H9 (cell line): Measurements from ENCODE around the gene KIRREL3. TPM values are rescaled to one million over a fixed set of nuclear protein-coding genes. Genes with fewer than 3 reads are reported as not detected.
A peak's percentile ranks its signal among the peaks of the same experiment; 100 is the strongest.

Experiments used
- DNase-seq: peaks from one replicate; pipeline ENCODE4 v3.0.0-alpha.2; 2017
- H2AFZ ChIP-seq: one replicate; pipeline ENCODE4 v1.6.1; 2013; ENCODE audit warnings: mild to moderate bottlenecking, low read length, control low read depth, moderate library complexity
- H2AK5ac ChIP-seq: 2 replicates; pipeline ENCODE4 v1.6.1; 2013; ENCODE audit warnings: low read length, control low read depth, mixed read lengths; ENCODE audit not compliant: insufficient read length
- H2BK120ac ChIP-seq: one replicate; pipeline ENCODE4 v1.6.1; 2013; ENCODE audit warnings: low read depth, mild to moderate bottlenecking, low read length, control low read depth, inconsistent platforms; ENCODE audit not compliant: poor library complexity, severe bottlenecking
- H2BK12ac ChIP-seq: 2 replicates; pipeline ENCODE4 v1.6.1; 2013; ENCODE audit warnings: low read length, control low read depth, mixed read lengths, low read depth; ENCODE audit not compliant: insufficient read length
- H2BK15ac ChIP-seq: 2 replicates; pipeline ENCODE4 v1.6.1; 2013; ENCODE audit warnings: low read depth, low read length, control low read depth
- H2BK20ac ChIP-seq: one replicate; pipeline ENCODE4 v1.6.1; 2013; ENCODE audit warnings: low read depth, mild to moderate bottlenecking, low read length, control low read depth, inconsistent platforms; ENCODE audit not compliant: poor library complexity, severe bottlenecking
- H2BK5ac ChIP-seq: 2 replicates; pipeline ENCODE4 v1.6.1; 2013; ENCODE audit warnings: low read length, control low read depth, mixed read lengths; ENCODE audit not compliant: insufficient read length
- H3K14ac ChIP-seq: 2 replicates; pipeline ENCODE4 v1.6.1; 2013; ENCODE audit warnings: low read length, control low read depth; ENCODE audit not compliant: insufficient read depth
- H3K18ac ChIP-seq: 2 replicates; pipeline ENCODE4 v1.6.1; 2013; ENCODE audit warnings: low read depth, mild to moderate bottlenecking, mixed read lengths, low read length, control low read depth; ENCODE audit not compliant: insufficient read length
- H3K23ac ChIP-seq: 2 replicates; pipeline ENCODE4 v1.6.1; 2013; ENCODE audit warnings: low read length, control low read depth, mixed read lengths, low read depth; ENCODE audit not compliant: insufficient read length
- H3K23me2 ChIP-seq: 2 replicates; pipeline ENCODE4 v1.6.1; 2013; ENCODE audit warnings: low read depth, mild to moderate bottlenecking, mixed read lengths, low read length, control low read depth; ENCODE audit not compliant: insufficient read length, poor library complexity, severe bottlenecking
- H3K27ac ChIP-seq: 2 replicates; pipeline ENCODE4 v1.5.1; 2013; ENCODE audit warnings: low read length, control low read depth, mixed read lengths, low read depth; ENCODE audit not compliant: insufficient read length
- H3K27me3 ChIP-seq: 2 replicates; pipeline ENCODE4 v1.6.1; 2013; ENCODE audit warnings: low read length, control low read depth, inconsistent platforms; ENCODE audit not compliant: insufficient read depth
- H3K4ac ChIP-seq: 2 replicates; pipeline ENCODE4 v1.6.1; 2013; ENCODE audit warnings: low read depth, mild to moderate bottlenecking, control low read depth, inconsistent platforms, low read length, moderate library complexity
- H3K4me1 ChIP-seq: 2 replicates; pipeline ENCODE4 v1.6.1; 2013; ENCODE audit warnings: low read length, control low read depth, inconsistent platforms; ENCODE audit not compliant: insufficient read depth
- H3K4me2 ChIP-seq: 2 replicates; pipeline ENCODE4 v1.6.1; 2013; ENCODE audit warnings: low read length, control low read depth, mixed read lengths; ENCODE audit not compliant: insufficient read length, insufficient read depth
- H3K56ac ChIP-seq: 2 replicates; pipeline ENCODE4 v1.6.1; 2013; ENCODE audit warnings: low read depth, mild to moderate bottlenecking, mixed read lengths, low read length, control low read depth; ENCODE audit not compliant: insufficient read length
- H3K79me1 ChIP-seq: 2 replicates; pipeline ENCODE4 v1.6.1; 2013; ENCODE audit warnings: low read depth, mild to moderate bottlenecking, moderate library complexity, low read length, control low read depth, inconsistent platforms; ENCODE audit not compliant: insufficient read depth, poor library complexity, severe bottlenecking
- H3K79me2 ChIP-seq: 2 replicates; pipeline ENCODE4 v1.6.1; 2013; ENCODE audit warnings: low read length, control low read depth, inconsistent platforms; ENCODE audit not compliant: insufficient read depth
- H3K9ac ChIP-seq: 2 replicates; pipeline ENCODE4 v1.6.1; 2013; ENCODE audit warnings: low read length, control low read depth, mixed read lengths; ENCODE audit not compliant: insufficient read length; ENCODE audit errors: extremely low read depth
- H3K9me3 ChIP-seq: one replicate; pipeline ENCODE4 v1.6.1; 2013; ENCODE audit warnings: low read depth, low read length, inconsistent platforms; ENCODE audit not compliant: control insufficient read depth
- H3T11ph ChIP-seq: one replicate; pipeline ENCODE4 v1.6.1; 2013; ENCODE audit warnings: mild to moderate bottlenecking, low read length, control low read depth, inconsistent platforms
- H4K20me1 ChIP-seq: one replicate; pipeline ENCODE4 v1.6.1; 2013; ENCODE audit not compliant: control insufficient read depth, insufficient read length, insufficient read depth
- H4K5ac ChIP-seq: 2 replicates; pipeline ENCODE4 v1.6.1; 2013; ENCODE audit warnings: low read depth, mild to moderate bottlenecking, mixed read lengths, low read length, control low read depth; ENCODE audit not compliant: insufficient read length
- H4K8ac ChIP-seq: replicated peaks from 2 replicates; pipeline ENCODE4 v1.6.1; 2013; ENCODE audit warnings: low read length, control low read depth, mixed read lengths, low read depth; ENCODE audit not compliant: insufficient read length
- H4K91ac ChIP-seq: 2 replicates; pipeline ENCODE4 v1.6.1; 2013; ENCODE audit warnings: low read depth, mild to moderate bottlenecking, moderate library complexity, mixed read lengths, low read length, control low read depth; ENCODE audit not compliant: insufficient read length
- H3K27ac Mint-ChIP-seq, 3 experiments: 2 replicates in 2 of 3; 3 replicates in 1 of 3; pipeline ENCODE4 v1.8.0; 2020 to 2021; ENCODE audit warnings: mixed read lengths in 3 of 3, mild to moderate bottlenecking in 1 of 3, moderate library complexity in 1 of 3
- H3K27me3 Mint-ChIP-seq: 2 replicates; pipeline ENCODE4 v1.8.0; 2021; ENCODE audit warnings: low read depth, mild to moderate bottlenecking, moderate library complexity, mixed read lengths
- H3K36me3 Mint-ChIP-seq, 3 experiments: 2 replicates in 2 of 3; 3 replicates in 1 of 3; pipeline ENCODE4 v1.8.0; 2020 to 2021; ENCODE audit warnings: low read depth in 3 of 3, mixed read lengths in 3 of 3; ENCODE audit not compliant: insufficient read depth in 1 of 3
- H3K4me1 Mint-ChIP-seq, 2 experiments: 2 replicates each; pipeline ENCODE4 v1.8.0; 2020; ENCODE audit warnings: mixed read lengths in 2 of 2
- H3K4me3 Mint-ChIP-seq, 2 experiments: 2 replicates in 1 of 2; 3 replicates in 1 of 2; pipeline ENCODE4 v1.8.0; 2020 to 2021; ENCODE audit warnings: mild to moderate bottlenecking in 2 of 2, mixed read lengths in 2 of 2, moderate library complexity in 1 of 2
- H3K9me3 Mint-ChIP-seq, 2 experiments: 2 replicates in 1 of 2; 3 replicates in 1 of 2; pipeline ENCODE4 v1.8.0; 2020; ENCODE audit warnings: mild to moderate bottlenecking in 2 of 2, mixed read lengths in 2 of 2, moderate library complexity in 1 of 2
- WGBS: extraction: QIAGEN DNeasy Blood & Tissue Kit; methylation state at CpG from one replicate; pipeline ENCODE4 v1.1.7; 2013; ENCODE audit warnings: missing lambda C conversion rate, low lambda C conversion rate, mixed read lengths; ENCODE audit not compliant: insufficient read length; ENCODE audit errors: extremely low coverage; 5-methylcytosine and 5-hydroxymethylcytosine counted together
- total RNA-seq: library from RNA; stranded (reverse); gene quantifications from 2 replicates; pipeline ENCODE4 v1.2.1, GENCODE V29; 2021
- TF ChIP-seq, protein P1 (sequence below): fragments of 200-600 bp; sonication (generic); conservative IDR thresholded peaks from 3 replicates; pipeline ENCODE4 v1.8.0; 2021; ENCODE audit warnings: antibody characterized with exemption, mild to moderate bottlenecking

Gene KIRREL3
- total RNA-seq, 1 experiment from 2014 or later: 0.17 TPM

DNA sequence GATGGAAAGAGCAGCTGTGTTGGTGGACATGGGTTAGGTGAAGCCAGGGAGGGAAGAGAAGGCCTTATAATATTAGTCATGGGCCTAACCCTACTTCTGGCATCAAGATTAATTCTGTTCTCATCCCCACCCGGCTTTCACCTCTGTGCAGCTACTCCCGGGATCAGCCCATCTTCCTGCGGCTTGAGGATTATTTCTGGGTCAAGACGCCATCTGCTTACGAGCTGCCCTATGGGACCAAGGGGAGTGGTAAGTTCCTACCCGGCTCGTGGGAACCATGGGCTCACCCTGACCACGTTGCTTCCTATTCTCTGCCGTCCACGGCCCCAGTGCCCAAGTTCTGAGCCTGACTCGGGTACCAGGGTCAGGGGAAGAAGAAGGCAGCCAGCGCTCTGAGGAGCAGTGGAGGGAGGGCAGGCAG lies 593.5 kb downstream of the KIRREL3 start:
- no peak overlapping the region for H2BK15ac ChIP-seq
- no peak overlapping the region for H3K4ac ChIP-seq
- no peak overlapping the region for H2AFZ ChIP-seq
- H3K4me1 ChIP-seq: peaks cover 3% of the 10 kb centered on the region; the same call in 1 of the 2 replicates
- no peak overlapping the region for H2BK5ac ChIP-seq
- no peak for DNase-seq
- Mint-ChIP-seq H3K4me3 (no peak overlapping the region), H3K36me3 (peaks cover 11 to 20% (median 19%) of the 10 kb centered on the region in 3 experiments), H3K27ac (0 out of 7 replicates have a peak overlapping the region, but pooled peaks of 1 of the 3 experiments have one; percentile 49), H3K4me1 (peaks cover 27 to 35% of the 10 kb centered on the region in 2 experiments), H3K9me3 (no peaks in the 10 kb centered on the region; a peak in 1 of 5 replicates), H3K27me3 (no peaks in the 10 kb centered on the region; the same call in 1 of the 2 replicates)
- no peak overlapping the region for H3K56ac ChIP-seq
- no peak overlapping the region for H2BK12ac ChIP-seq
- H3K79me2 ChIP-seq: no peaks in the 10 kb centered on the region
- no peak overlapping the region for H2AK5ac ChIP-seq
- H3K14ac ChIP-seq: no peak overlapping the region; the same call in 1 of the 2 replicates
- no peaks in the 10 kb centered on the region for H3K27me3 ChIP-seq
- H4K91ac ChIP-seq: no peak overlapping the region
- no peak overlapping the region for H3K9ac ChIP-seq
- H3K4me2 ChIP-seq: no peak overlapping the region
- H3T11ph ChIP-seq: no peak overlapping the region
- H2BK120ac ChIP-seq: no peak overlapping the region
- no peaks in the 10 kb centered on the region for H3K9me3 ChIP-seq
- no peak overlapping the region for H4K5ac ChIP-seq
- H2BK20ac ChIP-seq: no peak overlapping the region
- H3K23ac ChIP-seq: no peak overlapping the region
- H4K20me1 ChIP-seq: no peaks in the 10 kb centered on the region
- no CpG with 5 or more reads among the region's 12 CpGs for WGBS
- H3K27ac ChIP-seq: no peak overlapping the region
- TF ChIP-seq, protein P1, sequence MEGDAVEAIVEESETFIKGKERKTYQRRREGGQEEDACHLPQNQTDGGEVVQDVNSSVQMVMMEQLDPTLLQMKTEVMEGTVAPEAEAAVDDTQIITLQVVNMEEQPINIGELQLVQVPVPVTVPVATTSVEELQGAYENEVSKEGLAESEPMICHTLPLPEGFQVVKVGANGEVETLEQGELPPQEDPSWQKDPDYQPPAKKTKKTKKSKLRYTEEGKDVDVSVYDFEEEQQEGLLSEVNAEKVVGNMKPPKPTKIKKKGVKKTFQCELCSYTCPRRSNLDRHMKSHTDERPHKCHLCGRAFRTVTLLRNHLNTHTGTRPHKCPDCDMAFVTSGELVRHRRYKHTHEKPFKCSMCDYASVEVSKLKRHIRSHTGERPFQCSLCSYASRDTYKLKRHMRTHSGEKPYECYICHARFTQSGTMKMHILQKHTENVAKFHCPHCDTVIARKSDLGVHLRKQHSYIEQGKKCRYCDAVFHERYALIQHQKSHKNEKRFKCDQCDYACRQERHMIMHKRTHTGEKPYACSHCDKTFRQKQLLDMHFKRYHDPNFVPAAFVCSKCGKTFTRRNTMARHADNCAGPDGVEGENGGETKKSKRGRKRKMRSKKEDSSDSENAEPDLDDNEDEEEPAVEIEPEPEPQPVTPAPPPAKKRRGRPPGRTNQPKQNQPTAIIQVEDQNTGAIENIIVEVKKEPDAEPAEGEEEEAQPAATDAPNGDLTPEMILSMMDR: no peak
- no peaks in the 10 kb centered on the region for H3K79me1 ChIP-seq
- H4K8ac ChIP-seq: no peak overlapping the region
- no peaks in the 10 kb centered on the region for H3K23me2 ChIP-seq
- no peak overlapping the region for H3K18ac ChIP-seq
